ENCODE results near the gene HID1.

Gene HID1

GRCh38 chr17:74952431-74953133 is 20.0 kb downstream of the HID1 start:
- no peak overlapping the region for H3K4me2 ChIP-seq (ENCODE audit: low read depth, low read length)
- no peak for DNase-seq
- TF ChIP-seq EZH2 (optimal IDR thresholded peaks at IDR 0.05; ENCODE audit: low read depth, low read length) (no peak), CTCF (IDR thresholded peaks at IDR 0.05; ENCODE audit: low read length) (no peak)

GRCh38 chr17:74951680-74952421 is 20.7 kb downstream of the HID1 start:
- no peak overlapping the region for H3K9ac ChIP-seq (ENCODE audit: low read length)
- TF ChIP-seq CTCF (IDR thresholded peaks at IDR 0.05; ENCODE audit: low read length) (no peak), EZH2 (optimal IDR thresholded peaks at IDR 0.05; ENCODE audit: low read depth, low read length) (no peak), EZH2phosphoT487 (IDR thresholded peaks at IDR 0.05; ENCODE audit: low read length) (no peak)
- no peaks in the 10 kb centered on the region for H3K9me3 ChIP-seq (replicated peaks; ENCODE audit: insufficient read depth, low read length)
- no peak overlapping the region for H2AFZ ChIP-seq (ENCODE audit: low read length)
- H3K36me3 ChIP-seq (replicated peaks; ENCODE audit: insufficient read depth, low read length), result no peaks in the 10 kb centered on the region
- H3K27ac ChIP-seq (ENCODE audit: low read length), result no peak overlapping the region
- H3K9me2 ChIP-seq (replicated peaks; ENCODE audit: insufficient read depth, low read length), result no peaks in the 10 kb centered on the region
- DNase-seq, result no peak
- H3K27me3 ChIP-seq (replicated peaks; ENCODE audit: insufficient read depth, low read length), result peaks cover 94% of the 10 kb centered on the region
- no peaks in the 10 kb centered on the region for H3K4me1 ChIP-seq (ENCODE audit: low read length)
- no peak overlapping the region for H3K4me3 ChIP-seq (ENCODE audit: low read length)
- H3K79me2 ChIP-seq (ENCODE audit: low read length), result no peaks in the 10 kb centered on the region
- no peaks in the 10 kb centered on the region for H3F3A ChIP-seq (ENCODE audit: insufficient read depth, low read length)
- H4K20me1 ChIP-seq (ENCODE audit: insufficient read depth, low read length), result no peaks in the 10 kb centered on the region
- H3K4me2 ChIP-seq (ENCODE audit: low read depth, low read length), result no peak overlapping the region

More at GRCh38 chr17:74952431-74953133, 20.0 kb downstream of the HID1 start:
- peaks cover 88% of the 10 kb centered on the region for H3K27me3 ChIP-seq (replicated peaks; ENCODE audit: insufficient read depth, low read length)
- no peak overlapping the region for H3K27ac ChIP-seq (ENCODE audit: low read length)
- H3K9me2 ChIP-seq (replicated peaks; ENCODE audit: insufficient read depth, low read length), result no peaks in the 10 kb centered on the region
- no peak overlapping the region for H3K4me3 ChIP-seq (ENCODE audit: low read length)
- no peaks in the 10 kb centered on the region for H3F3A ChIP-seq (ENCODE audit: insufficient read depth, low read length)
- H2AFZ ChIP-seq (ENCODE audit: low read length), result no peak overlapping the region
- H3K36me3 ChIP-seq (replicated peaks; ENCODE audit: insufficient read depth, low read length), result no peaks in the 10 kb centered on the region
- H3K9me3 ChIP-seq (replicated peaks; ENCODE audit: insufficient read depth, low read length), result no peaks in the 10 kb centered on the region
- H3K79me2 ChIP-seq (ENCODE audit: low read length), result no peaks in the 10 kb centered on the region
- no peaks in the 10 kb centered on the region for H3K4me1 ChIP-seq (ENCODE audit: low read length)
- H3K9ac ChIP-seq (ENCODE audit: low read length), result no peak overlapping the region
- H4K20me1 ChIP-seq (ENCODE audit: insufficient read depth, low read length), result no peaks in the 10 kb centered on the region

- peaks cover 91% of the 10 kb centered on the region for H3K27me3 ChIP-seq (replicated peaks; ENCODE audit: insufficient read depth, low read length)
- no peaks in the 10 kb centered on the region for H3K79me2 ChIP-seq (ENCODE audit: low read length)
- H3K9me3 ChIP-seq (replicated peaks; ENCODE audit: insufficient read depth, low read length), result no peaks in the 10 kb centered on the region
- no peaks in the 10 kb centered on the region for H3K9me2 ChIP-seq (replicated peaks; ENCODE audit: insufficient read depth, low read length)
- no peak overlapping the region for H2AFZ ChIP-seq (ENCODE audit: low read length)
- DNase-seq, result no peak
- no peak overlapping the region for H3K4me3 ChIP-seq (ENCODE audit: low read length)
- H4K20me1 ChIP-seq (ENCODE audit: insufficient read depth, low read length), result no peaks in the 10 kb centered on the region
- no peak overlapping the region for H3K9ac ChIP-seq (ENCODE audit: low read length)
- no peaks in the 10 kb centered on the region for H3K4me1 ChIP-seq (ENCODE audit: low read length)
- H3F3A ChIP-seq (ENCODE audit: insufficient read depth, low read length), result no peaks in the 10 kb centered on the region
- no peak overlapping the region for H3K27ac ChIP-seq (ENCODE audit: low read length)
- H3K36me3 ChIP-seq (replicated peaks; ENCODE audit: insufficient read depth, low read length), result no peaks in the 10 kb centered on the region
- no peak overlapping the region for H3K4me2 ChIP-seq (ENCODE audit: low read depth, low read length)
- no peak for TF ChIP-seq EZH2 (optimal IDR thresholded peaks at IDR 0.05; ENCODE audit: low read depth, low read length)
- no peak for TF ChIP-seq CTCF (IDR thresholded peaks at IDR 0.05; ENCODE audit: low read length)
- no peak for TF ChIP-seq EZH2phosphoT487 (IDR thresholded peaks at IDR 0.05; ENCODE audit: low read length)
Observed at GRCh38 chr17:74951065-74951464, 21.5 kb downstream of the HID1 start.
